B cell (primary cell): ENCODE data around the gene CCDC183. TPM values are rescaled to one million over a fixed set of nuclear protein-coding genes. Genes with fewer than 3 reads are reported as not detected.

Experiments
- ATAC-seq: fragments of 200-7000 bp; cut with Tn5 transposase; one replicate; pipeline ENCODE4 v1.10.0; 2021; ENCODE audit warnings: low read depth, mild to moderate bottlenecking, moderate number of reproducible peaks, moderate library complexity
- CTCF ChIA-PET: fragments of 350-600 bp; sonication (Branson Sonifier 250); formaldehyde crosslinking; loops from one replicate; lab custom pipeline; 2021; ENCODE audit warnings: antibody characterized with exemption, inconsistent platforms; lab: Charles Lee
- POLR2A ChIA-PET: fragments of 350-600 bp; sonication (Branson Sonifier 250); formaldehyde crosslinking; loops from one replicate; lab custom pipeline; 2021; ENCODE audit warnings: antibody characterized with exemption; lab: Charles Lee
- DNase-seq: peaks from one replicate; pipeline ENCODE4 v3.0.0; 2013
- H2AFZ ChIP-seq: 2 replicates; pipeline ENCODE4 v1.6.1; 2012; ENCODE audit warnings: mild to moderate bottlenecking, low read depth, low read length; ENCODE audit not compliant: insufficient read depth, poor library complexity, severe bottlenecking
- H3K27ac ChIP-seq, 2 donors: 1 replicate in 1 of 2; 2 replicates in 1 of 2; pipeline ENCODE4 v1.5.1; 2012 to 2013; ENCODE audit warnings: low read length in 2 of 2, mild to moderate bottlenecking in 2 of 2, moderate library complexity in 1 of 2
- H3K27me3 ChIP-seq, 4 experiments: fragments of 200-600 bp in 1 of 4; sonication (generic) in 1 of 4; replicated peaks in 1 of 4; 1 replicate in 2 of 4; 2 replicates in 2 of 4; pipeline versions ENCODE4 v1.6.1 to v1.7.0; 2013 to 2016; ENCODE audit warnings: low read length in 3 of 4, mild to moderate bottlenecking in 2 of 4, mixed read lengths in 1 of 4, moderate library complexity in 1 of 4; ENCODE audit not compliant: insufficient read depth in 4 of 4, control insufficient read depth in 3 of 4; ENCODE audit errors: control extremely low read depth in 1 of 4
- H3K36me3 ChIP-seq, 2 experiments: replicated peaks in 1 of 2; 1 replicate in 1 of 2; 2 replicates in 1 of 2; pipeline versions ENCODE4 v1.6.1 to v1.7.1; 2013; ENCODE audit warnings: low read length in 1 of 2; ENCODE audit not compliant: insufficient read depth in 2 of 2, control insufficient read depth in 1 of 2; ENCODE audit errors: control extremely low read depth in 1 of 2, extremely low read depth in 1 of 2
- H3K4me1 ChIP-seq, 2 donors: fragments of 200-600 bp in 1 of 2; sonication (generic) in 1 of 2; 1 replicate in 1 of 2; 2 replicates in 1 of 2; pipeline versions ENCODE4 v1.5.1 to v1.6.1; 2013 to 2017; ENCODE audit warnings: low read length in 2 of 2; ENCODE audit not compliant: control insufficient read depth in 2 of 2, insufficient read depth in 2 of 2
- H3K4me2 ChIP-seq: replicated peaks from 2 replicates; pipeline ENCODE3; 2012; ENCODE audit warnings: mild to moderate bottlenecking, low read depth, low read length; ENCODE audit not compliant: poor library complexity, severe bottlenecking
- H3K4me3 ChIP-seq, 5 experiments: fragments of 200-600 bp in 1 of 5; sonication (generic) in 1 of 5; 1 replicate in 3 of 5; 2 replicates in 2 of 5; pipeline versions ENCODE4 v1.5.1 to v1.7.0; 2011 to 2016; ENCODE audit warnings: low read length in 4 of 5, mild to moderate bottlenecking in 4 of 5, low read depth in 2 of 5, control low read depth in 1 of 5, moderate library complexity in 1 of 5; ENCODE audit not compliant: insufficient read depth in 1 of 5; ENCODE audit errors: control extremely low read depth in 1 of 5, extremely low read depth in 1 of 5
- H3K79me2 ChIP-seq: fragments of 200-600 bp; sonication (generic); one replicate; pipeline ENCODE4 v1.6.0; 2016; ENCODE audit warnings: low read length; ENCODE audit not compliant: control insufficient read depth, insufficient read depth
- H3K9ac ChIP-seq: fragments of 200-600 bp; sonication (generic); 2 replicates; pipeline ENCODE4 v1.6.1; 2017; ENCODE audit warnings: mild to moderate bottlenecking, low read length, moderate library complexity
- H3K9me3 ChIP-seq, 3 donors: one replicate each; pipeline versions ENCODE4 v1.6.1 to v1.7.1; 2013; ENCODE audit warnings: low read length in 2 of 3; ENCODE audit not compliant: control insufficient read depth in 2 of 3, insufficient read depth in 1 of 3; ENCODE audit errors: control extremely low read depth in 1 of 3
- H4K20me1 ChIP-seq: 2 replicates; pipeline ENCODE4 v1.6.0; 2012; ENCODE audit warnings: mild to moderate bottlenecking, low read length; ENCODE audit not compliant: insufficient read depth, control insufficient read depth, poor library complexity, severe bottlenecking
- H3K27ac Mint-ChIP-seq: one replicate; pipeline ENCODE4 v1.8.0; 2021; ENCODE audit warnings: mixed read lengths
- H3K27me3 Mint-ChIP-seq: one replicate; pipeline ENCODE4 v1.8.0; 2021; ENCODE audit warnings: mixed read lengths
- H3K4me1 Mint-ChIP-seq: one replicate; pipeline ENCODE4 v1.8.0; 2021; ENCODE audit warnings: mixed read lengths
- H3K4me3 Mint-ChIP-seq: one replicate; pipeline ENCODE4 v1.8.0; 2021; ENCODE audit warnings: mixed read lengths
- H3K9me3 Mint-ChIP-seq: one replicate; pipeline ENCODE4 v1.8.0; 2022; ENCODE audit warnings: mixed read lengths; ENCODE audit not compliant: insufficient read depth
- CTCF ChIP-seq: fragments of 200-600 bp; IDR thresholded peaks from one replicate; pipeline ENCODE4 v1.8.0; 2022; ENCODE audit warnings: antibody characterized with exemption, mild to moderate bottlenecking
- EZH2 ChIP-seq: IDR thresholded peaks from 2 replicates; pipeline ENCODE4 v1.6.1; 2012; ENCODE audit warnings: borderline replicate concordance, low read depth, mild to moderate bottlenecking, moderate library complexity, low read length; ENCODE audit not compliant: insufficient read depth, poor library complexity, severe bottlenecking
- WGBS: methylation state at CpG from one replicate; pipeline ENCODE4 v1.1.5; 2013; ENCODE audit warnings: missing lambda C conversion rate; ENCODE audit not compliant: insufficient coverage; 5-methylcytosine and 5-hydroxymethylcytosine counted together
- intact Hi-C: fragments of 100-400 bp; cut with micrococcal nuclease; formaldehyde crosslinking; loops from one replicate; pipeline ENCODE4 v1.10.0; 2022
- polyA plus RNA-seq: library from polyadenylated mRNA; depleted of rRNA; stranded (reverse); fragments of >200 nt; gene quantifications from 2 replicates; pipeline ENCODE4 v1.2.3, GENCODE V29; 2012
- total RNA-seq, 2 donors: library from RNA; stranded (reverse); fragments of 120-200 nt in 1 of 2; gene quantifications; 1 replicate in 1 of 2; 2 replicates in 1 of 2; pipeline versions ENCODE4 v1.2.3 to v1.2.4, GENCODE V29; 2013 to 2022

The CCDC183 gene
- total and polyA plus RNA-seq, 2 donors (not counting 1 experiment from before 2014, with no cell fraction given), result 1.8 to 4.9 TPM

DNA sequence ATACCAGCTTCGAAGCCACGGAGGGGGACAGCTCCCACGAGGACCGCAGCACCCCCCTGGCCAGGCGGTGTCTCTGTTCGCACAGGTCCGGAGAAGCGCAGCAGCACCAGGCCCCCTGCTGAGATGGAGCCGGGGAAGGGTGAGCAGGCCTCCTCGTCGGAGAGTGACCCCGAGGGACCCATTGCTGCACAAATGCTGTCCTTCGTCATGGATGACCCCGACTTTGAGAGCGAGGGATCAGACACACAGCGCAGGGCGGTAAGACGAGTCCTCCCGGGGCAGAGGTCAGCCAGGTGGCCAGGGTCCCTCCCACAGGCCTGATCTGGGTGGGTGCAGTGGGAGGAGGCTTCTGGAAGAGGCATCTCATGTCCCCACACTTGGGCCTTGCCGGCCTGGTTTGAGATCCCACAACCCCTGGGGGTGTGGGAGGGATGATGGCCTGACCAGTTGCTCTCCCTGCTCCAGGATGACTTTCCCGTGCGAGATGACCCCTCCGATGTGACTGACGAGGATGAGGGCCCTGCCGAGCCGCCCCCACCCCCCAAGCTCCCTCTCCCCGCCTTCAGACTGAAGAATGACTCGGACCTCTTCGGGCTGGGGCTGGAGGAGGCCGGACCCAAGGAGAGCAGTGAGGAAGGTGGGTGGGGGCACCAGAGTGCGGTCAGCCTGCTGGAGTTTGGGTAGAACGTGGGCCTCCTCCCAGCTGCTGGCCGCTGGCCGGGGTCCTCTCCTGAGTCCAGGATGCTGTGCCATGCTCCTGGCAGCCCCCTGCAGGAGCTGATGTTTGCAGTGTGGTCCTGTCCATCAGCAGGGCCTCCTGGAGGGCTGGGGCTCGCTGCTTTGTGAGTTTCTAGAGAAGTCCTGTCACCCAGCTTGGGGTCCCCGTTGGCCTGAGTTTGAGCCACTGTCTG lies 43.3 kb downstream of the CCDC183 start:
- Mint-ChIP-seq H3K27me3 (no peaks in the 10 kb centered on the region), H3K4me1 (peaks cover 11% of the 10 kb centered on the region), H3K9me3 (no peaks in the 10 kb centered on the region), H3K4me3 (no peak overlapping the region), H3K27ac (no peak overlapping the region)
- H3K79me2 ChIP-seq, result no peaks in the 10 kb centered on the region
- H3K4me2 ChIP-seq, result no peak overlapping the region
- H3K9ac ChIP-seq, result no peak overlapping the region
- H3K4me1 ChIP-seq, result peaks cover 11 to 26% of the 10 kb centered on the region in 2 donors
- ATAC-seq, result no peak
- DNase-seq, result no peak
- H3K4me3 ChIP-seq, result no peak overlapping the region
- TF ChIP-seq EZH2 (no peak), CTCF (no peak)
- no peak overlapping the region for H2AFZ ChIP-seq
- no peak overlapping the region for H3K27ac ChIP-seq
- H4K20me1 ChIP-seq, result peaks cover 13% of the 10 kb centered on the region
- ChIA-PET CTCF (interaction anchor here (3.6 kb wide), 1 partner anchor 196 kb away, joined by 29 read pairs; no protein-coding TSS in a partner anchor), POLR2A (no interaction called here)
- H3K36me3 ChIP-seq, result no peaks in the 10 kb centered on the region
- H3K27me3 ChIP-seq, result peaks cover 0 to 13% (median 3%) of the 10 kb centered on the region in 4 experiments
- intact Hi-C loops, result no loop called here
- WGBS, result 94% methylated on average over 33 of the region's 36 CpGs
- H3K9me3 ChIP-seq, result peaks cover 0 to 6% (median 0%) of the 10 kb centered on the region in 3 donors
